GM23338 (cell line): ENCODE measurements around the gene NEIL3. TPM values are rescaled to one million over a fixed set of nuclear protein-coding genes. Genes with fewer than 3 reads are reported as not detected.

Experiments used
- ATAC-seq: fragments of 200-7000 bp; cut with Tn5 transposase; 3 replicates; pipeline ENCODE4 v1.9.1; 2020
- DNase-seq: peaks from one replicate; pipeline ENCODE4 v3.0.0-alpha.2; 2015; ENCODE audit warnings: low spot score
- H2AFZ ChIP-seq: fragments of 200-600 bp; sonication (generic); 2 replicates; pipeline ENCODE4 v1.8.0; 2016; ENCODE audit warnings: antibody characterized with exemption, mild to moderate bottlenecking, moderate library complexity
- H3F3A ChIP-seq: fragments of 200-600 bp; sonication (generic); replicated peaks from 2 replicates; pipeline ENCODE4 v1.8.0; 2017; ENCODE audit warnings: antibody characterized with exemption, mixed run types, low read depth
- H3K27ac ChIP-seq: fragments of 200-600 bp; sonication (generic); 2 replicates; pipeline ENCODE4 v1.6.1; 2016; ENCODE audit warnings: low read depth
- H3K27me3 ChIP-seq: fragments of 200-600 bp; sonication (generic); 2 replicates; pipeline ENCODE4 v1.8.0; 2016; ENCODE audit warnings: mild to moderate bottlenecking, mixed run types, moderate library complexity; ENCODE audit not compliant: insufficient read depth
- H3K36me3 ChIP-seq: fragments of 200-600 bp; sonication (generic); 2 replicates; pipeline ENCODE4 v1.8.0; 2016; ENCODE audit warnings: mild to moderate bottlenecking; ENCODE audit not compliant: insufficient read depth
- H3K4me1 ChIP-seq: fragments of 200-600 bp; sonication (generic); 2 replicates; pipeline ENCODE4 v1.8.0; 2016; ENCODE audit warnings: mild to moderate bottlenecking, moderate library complexity; ENCODE audit not compliant: insufficient read depth
- H3K4me2 ChIP-seq: fragments of 200-600 bp; sonication (generic); 2 replicates; pipeline ENCODE4 v1.7.1; 2017; ENCODE audit warnings: mixed run types
- H3K4me3 ChIP-seq: fragments of 200-600 bp; sonication (generic); 2 replicates; pipeline ENCODE4 v1.6.1; 2016; ENCODE audit warnings: mixed run types
- H3K79me2 ChIP-seq: fragments of 200-600 bp; sonication (generic); replicated peaks from 2 replicates; pipeline ENCODE4 v1.8.0; 2017; ENCODE audit warnings: mild to moderate bottlenecking; ENCODE audit not compliant: insufficient read depth
- H3K9me2 ChIP-seq: fragments of 200-600 bp; sonication (generic); 2 replicates; pipeline ENCODE4 v1.8.0; 2017; ENCODE audit not compliant: insufficient read depth
- H4K20me1 ChIP-seq: fragments of 200-600 bp; sonication (generic); replicated peaks from 2 replicates; pipeline ENCODE4 v1.8.0; 2017; ENCODE audit warnings: mild to moderate bottlenecking; ENCODE audit not compliant: insufficient read depth
- H3K27ac Mint-ChIP-seq: 2 replicates; pipeline ENCODE4 v1.8.0; 2020; ENCODE audit warnings: inconsistent platforms, mild to moderate bottlenecking, moderate library complexity, mixed read lengths
- H3K27me3 Mint-ChIP-seq: 3 replicates; pipeline ENCODE4 v1.8.0; 2022; ENCODE audit warnings: low read depth, mild to moderate bottlenecking, moderate library complexity, mixed read lengths, inconsistent platforms; ENCODE audit not compliant: insufficient read depth, poor library complexity
- H3K36me3 Mint-ChIP-seq: 3 replicates; pipeline ENCODE4 v1.8.0; 2021; ENCODE audit warnings: low read depth, mild to moderate bottlenecking, inconsistent platforms, moderate library complexity, mixed read lengths
- H3K4me1 Mint-ChIP-seq: 3 replicates; pipeline ENCODE4 v1.8.0; 2020; ENCODE audit warnings: mild to moderate bottlenecking, inconsistent platforms, mixed read lengths
- H3K4me3 Mint-ChIP-seq: 3 replicates; pipeline ENCODE4 v1.8.0; 2021; ENCODE audit warnings: moderate library complexity, mild to moderate bottlenecking, inconsistent platforms, mixed read lengths
- H3K9me3 Mint-ChIP-seq: 3 replicates; pipeline ENCODE4 v1.8.0; 2020; ENCODE audit warnings: moderate library complexity, mild to moderate bottlenecking, inconsistent platforms, mixed read lengths
- CREB1 ChIP-seq: fragments of 250-450 bp; sonication (Bioruptor Pico); IDR thresholded peaks from 2 replicates; pipeline ENCODE4 v1.5.0; 2020; ENCODE audit warnings: low read depth, mild to moderate bottlenecking, moderate library complexity
- EZH2 ChIP-seq: fragments of 200-600 bp; sonication (generic); IDR thresholded peaks from one replicate; pipeline ENCODE4 v1.8.0; 2017; ENCODE audit warnings: antibody characterized with exemption, mild to moderate bottlenecking, low read depth; ENCODE audit not compliant: unreplicated experiment
- EZH2phosphoT487 ChIP-seq: fragments of 200-600 bp; sonication (generic); IDR thresholded peaks from one replicate; pipeline ENCODE4 v1.8.1; 2018; ENCODE audit warnings: antibody characterized with exemption; ENCODE audit not compliant: unreplicated experiment
- JUNB ChIP-seq: IDR thresholded peaks from one replicate; pipeline ENCODE4 v1.6.1; 2016; ENCODE audit warnings: antibody characterized with exemption; ENCODE audit not compliant: unreplicated experiment
- NANOG ChIP-seq: IDR thresholded peaks from 2 replicates; pipeline ENCODE4 v1.6.1; 2016; ENCODE audit warnings: antibody characterized with exemption, borderline replicate concordance
- POLR2AphosphoS5 ChIP-seq: IDR thresholded peaks from 2 replicates; pipeline ENCODE4 v1.6.1; 2016; ENCODE audit warnings: antibody characterized with exemption, low read depth
- STAT1 ChIP-seq: IDR thresholded peaks from one replicate; pipeline ENCODE4 v1.6.1; 2016; ENCODE audit warnings: antibody characterized with exemption; ENCODE audit not compliant: unreplicated experiment
- ZNF114 ChIP-seq: fragments of 250-450 bp; sonication (Bioruptor Pico); IDR thresholded peaks from 2 replicates; pipeline ENCODE4 v1.5.0; 2020; ENCODE audit warnings: mild to moderate bottlenecking, moderate library complexity
- ZNF331 ChIP-seq: fragments of 250-450 bp; sonication (Bioruptor Pico); IDR thresholded peaks from 2 replicates; pipeline ENCODE4 v1.5.0; 2020; ENCODE audit warnings: low read depth, mild to moderate bottlenecking, moderate library complexity
- polyA plus RNA-seq: library from polyadenylated mRNA; unstranded; fragments of >200 nt; fragmentation: Nextera tagmentation; extraction: Ambion mirVana; gene quantifications from 2 replicates; pipeline ENCODE4 v1.2.1, GENCODE V29; 2016
- total RNA-seq: library from RNA; depleted of rRNA; stranded (reverse); fragments of >200 nt; shearing (Covaris generic); gene quantifications from 2 replicates; pipeline ENCODE4 v1.2.3, GENCODE V29; 2014
- TF ChIP-seq, protein P1 (sequence below): fragments of 250-450 bp; sonication (Bioruptor Pico); IDR thresholded peaks from 2 replicates; pipeline ENCODE4 v1.5.0; 2020; ENCODE audit warnings: mild to moderate bottlenecking, moderate library complexity
- TF ChIP-seq, protein P2 (sequence below), 2 experiments: fragments of 200-600 bp in 1 of 2; sonication (generic) in 1 of 2; conservative IDR thresholded peaks; 2 replicates each; pipeline versions ENCODE4 v1.5.1 to v1.6.1; 2016 to 2017; ENCODE audit warnings: antibody characterized with exemption in 2 of 2, low read depth in 2 of 2, mild to moderate bottlenecking in 2 of 2, moderate library complexity in 1 of 2
- TF ChIP-seq, protein P3 (sequence below): IDR thresholded peaks from 2 replicates; pipeline ENCODE4 v1.6.1; 2016; ENCODE audit warnings: antibody characterized with exemption
- TF ChIP-seq, protein P4 (sequence below): IDR thresholded peaks from one replicate; pipeline ENCODE4 v1.6.1; 2018; ENCODE audit warnings: antibody characterized with exemption; ENCODE audit not compliant: unreplicated experiment

The NEIL3 gene
- total and polyA plus RNA-seq, 2 experiments from 2014 or later, result 11.8 to 15.4 TPM

DNA sequence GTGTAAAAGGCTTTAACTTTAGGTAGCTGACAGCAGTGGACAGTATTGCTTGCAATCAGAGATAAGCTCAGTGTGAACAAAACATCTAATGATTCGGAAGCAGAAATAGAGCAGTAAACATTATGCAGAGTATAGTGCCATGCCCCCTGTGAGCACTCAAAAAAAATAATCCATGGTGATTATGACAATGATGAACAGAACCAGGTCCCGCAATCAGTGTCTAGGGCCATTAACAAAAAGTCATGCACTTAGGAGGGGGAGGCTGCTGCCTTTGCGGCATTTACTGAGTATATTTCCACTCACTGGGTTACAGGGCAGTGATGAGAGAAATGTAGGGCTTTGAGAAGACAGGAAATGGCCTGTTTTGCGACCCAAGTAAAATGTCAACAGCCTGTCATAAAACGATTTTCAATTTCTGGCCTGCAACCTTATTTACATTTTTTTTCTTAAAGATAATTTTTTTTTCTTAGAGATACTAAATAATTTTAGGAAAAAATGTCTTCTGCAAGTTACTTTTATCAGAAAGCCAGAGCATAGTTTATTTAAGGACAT lies 27.3 kb upstream of the NEIL3 start:
- H3K36me3 Mint-ChIP-seq, result no peaks in the 10 kb centered on the region
- H3F3A ChIP-seq, result no peaks in the 10 kb centered on the region
- H3K27ac ChIP-seq, result no peak overlapping the region
- H3K27me3 ChIP-seq, result no peaks in the 10 kb centered on the region
- no peaks in the 10 kb centered on the region for H3K9me2 ChIP-seq
- H3K27ac Mint-ChIP-seq, result no peak overlapping the region
- DNase-seq, result no peak
- no peaks in the 10 kb centered on the region for H3K4me1 Mint-ChIP-seq
- H3K79me2 ChIP-seq, result no peaks in the 10 kb centered on the region
- no peak overlapping the region for H2AFZ ChIP-seq
- H3K4me2 ChIP-seq, result no peak overlapping the region
- no peaks in the 10 kb centered on the region for H3K36me3 ChIP-seq
- no peak overlapping the region for H3K4me3 Mint-ChIP-seq
- ATAC-seq, result no peak
- H3K4me3 ChIP-seq, result no peak overlapping the region
- H3K4me1 ChIP-seq, result no peaks in the 10 kb centered on the region
- H3K27me3 Mint-ChIP-seq, result no peaks in the 10 kb centered on the region
- TF ChIP-seq, protein P1, sequence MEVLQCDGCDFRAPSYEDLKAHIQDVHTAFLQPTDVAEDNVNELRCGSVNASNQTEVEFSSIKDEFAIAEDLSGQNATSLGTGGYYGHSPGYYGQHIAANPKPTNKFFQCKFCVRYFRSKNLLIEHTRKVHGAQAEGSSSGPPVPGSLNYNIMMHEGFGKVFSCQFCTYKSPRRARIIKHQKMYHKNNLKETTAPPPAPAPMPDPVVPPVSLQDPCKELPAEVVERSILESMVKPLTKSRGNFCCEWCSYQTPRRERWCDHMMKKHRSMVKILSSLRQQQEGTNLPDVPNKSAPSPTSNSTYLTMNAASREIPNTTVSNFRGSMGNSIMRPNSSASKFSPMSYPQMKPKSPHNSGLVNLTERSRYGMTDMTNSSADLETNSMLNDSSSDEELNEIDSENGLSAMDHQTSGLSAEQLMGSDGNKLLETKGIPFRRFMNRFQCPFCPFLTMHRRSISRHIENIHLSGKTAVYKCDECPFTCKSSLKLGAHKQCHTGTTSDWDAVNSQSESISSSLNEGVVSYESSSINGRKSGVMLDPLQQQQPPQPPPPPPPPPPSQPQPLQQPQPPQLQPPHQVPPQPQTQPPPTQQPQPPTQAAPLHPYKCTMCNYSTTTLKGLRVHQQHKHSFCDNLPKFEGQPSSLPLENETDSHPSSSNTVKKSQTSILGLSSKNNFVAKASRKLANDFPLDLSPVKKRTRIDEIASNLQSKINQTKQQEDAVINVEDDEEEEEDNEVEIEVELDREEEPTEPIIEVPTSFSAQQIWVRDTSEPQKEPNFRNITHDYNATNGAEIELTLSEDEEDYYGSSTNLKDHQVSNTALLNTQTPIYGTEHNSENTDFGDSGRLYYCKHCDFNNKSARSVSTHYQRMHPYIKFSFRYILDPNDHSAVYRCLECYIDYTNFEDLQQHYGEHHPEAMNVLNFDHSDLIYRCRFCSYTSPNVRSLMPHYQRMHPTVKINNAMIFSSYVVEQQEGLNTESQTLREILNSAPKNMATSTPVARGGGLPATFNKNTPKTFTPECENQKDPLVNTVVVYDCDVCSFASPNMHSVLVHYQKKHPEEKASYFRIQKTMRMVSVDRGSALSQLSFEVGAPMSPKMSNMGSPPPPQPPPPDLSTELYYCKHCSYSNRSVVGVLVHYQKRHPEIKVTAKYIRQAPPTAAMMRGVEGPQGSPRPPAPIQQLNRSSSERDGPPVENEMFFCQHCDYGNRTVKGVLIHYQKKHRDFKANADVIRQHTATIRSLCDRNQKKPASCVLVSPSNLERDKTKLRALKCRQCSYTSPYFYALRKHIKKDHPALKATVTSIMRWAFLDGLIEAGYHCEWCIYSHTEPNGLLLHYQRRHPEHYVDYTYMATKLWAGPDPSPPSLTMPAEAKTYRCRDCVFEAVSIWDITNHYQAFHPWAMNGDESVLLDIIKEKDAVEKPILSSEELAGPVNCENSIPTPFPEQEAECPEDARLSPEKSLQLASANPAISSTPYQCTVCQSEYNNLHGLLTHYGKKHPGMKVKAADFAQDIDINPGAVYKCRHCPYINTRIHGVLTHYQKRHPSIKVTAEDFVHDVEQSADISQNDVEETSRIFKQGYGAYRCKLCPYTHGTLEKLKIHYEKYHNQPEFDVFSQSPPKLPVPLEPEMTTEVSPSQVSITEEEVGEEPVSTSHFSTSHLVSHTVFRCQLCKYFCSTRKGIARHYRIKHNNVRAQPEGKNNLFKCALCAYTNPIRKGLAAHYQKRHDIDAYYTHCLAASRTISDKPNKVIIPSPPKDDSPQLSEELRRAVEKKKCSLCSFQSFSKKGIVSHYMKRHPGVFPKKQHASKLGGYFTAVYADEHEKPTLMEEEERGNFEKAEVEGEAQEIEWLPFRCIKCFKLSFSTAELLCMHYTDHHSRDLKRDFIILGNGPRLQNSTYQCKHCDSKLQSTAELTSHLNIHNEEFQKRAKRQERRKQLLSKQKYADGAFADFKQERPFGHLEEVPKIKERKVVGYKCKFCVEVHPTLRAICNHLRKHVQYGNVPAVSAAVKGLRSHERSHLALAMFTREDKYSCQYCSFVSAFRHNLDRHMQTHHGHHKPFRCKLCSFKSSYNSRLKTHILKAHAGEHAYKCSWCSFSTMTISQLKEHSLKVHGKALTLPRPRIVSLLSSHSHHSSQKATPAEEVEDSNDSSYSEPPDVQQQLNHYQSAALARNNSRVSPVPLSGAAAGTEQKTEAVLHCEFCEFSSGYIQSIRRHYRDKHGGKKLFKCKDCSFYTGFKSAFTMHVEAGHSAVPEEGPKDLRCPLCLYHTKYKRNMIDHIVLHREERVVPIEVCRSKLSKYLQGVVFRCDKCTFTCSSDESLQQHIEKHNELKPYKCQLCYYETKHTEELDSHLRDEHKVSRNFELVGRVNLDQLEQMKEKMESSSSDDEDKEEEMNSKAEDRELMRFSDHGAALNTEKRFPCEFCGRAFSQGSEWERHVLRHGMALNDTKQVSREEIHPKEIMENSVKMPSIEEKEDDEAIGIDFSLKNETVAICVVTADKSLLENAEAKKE (CRISPR knock-in tag), result no peak
- TF ChIP-seq, protein P2, sequence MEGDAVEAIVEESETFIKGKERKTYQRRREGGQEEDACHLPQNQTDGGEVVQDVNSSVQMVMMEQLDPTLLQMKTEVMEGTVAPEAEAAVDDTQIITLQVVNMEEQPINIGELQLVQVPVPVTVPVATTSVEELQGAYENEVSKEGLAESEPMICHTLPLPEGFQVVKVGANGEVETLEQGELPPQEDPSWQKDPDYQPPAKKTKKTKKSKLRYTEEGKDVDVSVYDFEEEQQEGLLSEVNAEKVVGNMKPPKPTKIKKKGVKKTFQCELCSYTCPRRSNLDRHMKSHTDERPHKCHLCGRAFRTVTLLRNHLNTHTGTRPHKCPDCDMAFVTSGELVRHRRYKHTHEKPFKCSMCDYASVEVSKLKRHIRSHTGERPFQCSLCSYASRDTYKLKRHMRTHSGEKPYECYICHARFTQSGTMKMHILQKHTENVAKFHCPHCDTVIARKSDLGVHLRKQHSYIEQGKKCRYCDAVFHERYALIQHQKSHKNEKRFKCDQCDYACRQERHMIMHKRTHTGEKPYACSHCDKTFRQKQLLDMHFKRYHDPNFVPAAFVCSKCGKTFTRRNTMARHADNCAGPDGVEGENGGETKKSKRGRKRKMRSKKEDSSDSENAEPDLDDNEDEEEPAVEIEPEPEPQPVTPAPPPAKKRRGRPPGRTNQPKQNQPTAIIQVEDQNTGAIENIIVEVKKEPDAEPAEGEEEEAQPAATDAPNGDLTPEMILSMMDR (conservative IDR thresholded peaks at IDR 0.05; ENCODE audit: low read depth in 2 of 2), result no peak
- TF ChIP-seq NANOG, result no peak
- no peak for TF ChIP-seq EZH2phosphoT487
- no peak for TF ChIP-seq POLR2AphosphoS5
- no peak for TF ChIP-seq EZH2
- TF ChIP-seq CREB1 (CRISPR knock-in tag), result no peak
- TF ChIP-seq JUNB, result no peak
- TF ChIP-seq, protein P3, sequence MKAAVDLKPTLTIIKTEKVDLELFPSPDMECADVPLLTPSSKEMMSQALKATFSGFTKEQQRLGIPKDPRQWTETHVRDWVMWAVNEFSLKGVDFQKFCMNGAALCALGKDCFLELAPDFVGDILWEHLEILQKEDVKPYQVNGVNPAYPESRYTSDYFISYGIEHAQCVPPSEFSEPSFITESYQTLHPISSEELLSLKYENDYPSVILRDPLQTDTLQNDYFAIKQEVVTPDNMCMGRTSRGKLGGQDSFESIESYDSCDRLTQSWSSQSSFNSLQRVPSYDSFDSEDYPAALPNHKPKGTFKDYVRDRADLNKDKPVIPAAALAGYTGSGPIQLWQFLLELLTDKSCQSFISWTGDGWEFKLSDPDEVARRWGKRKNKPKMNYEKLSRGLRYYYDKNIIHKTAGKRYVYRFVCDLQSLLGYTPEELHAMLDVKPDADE, result no peak
- TF ChIP-seq, protein P4, sequence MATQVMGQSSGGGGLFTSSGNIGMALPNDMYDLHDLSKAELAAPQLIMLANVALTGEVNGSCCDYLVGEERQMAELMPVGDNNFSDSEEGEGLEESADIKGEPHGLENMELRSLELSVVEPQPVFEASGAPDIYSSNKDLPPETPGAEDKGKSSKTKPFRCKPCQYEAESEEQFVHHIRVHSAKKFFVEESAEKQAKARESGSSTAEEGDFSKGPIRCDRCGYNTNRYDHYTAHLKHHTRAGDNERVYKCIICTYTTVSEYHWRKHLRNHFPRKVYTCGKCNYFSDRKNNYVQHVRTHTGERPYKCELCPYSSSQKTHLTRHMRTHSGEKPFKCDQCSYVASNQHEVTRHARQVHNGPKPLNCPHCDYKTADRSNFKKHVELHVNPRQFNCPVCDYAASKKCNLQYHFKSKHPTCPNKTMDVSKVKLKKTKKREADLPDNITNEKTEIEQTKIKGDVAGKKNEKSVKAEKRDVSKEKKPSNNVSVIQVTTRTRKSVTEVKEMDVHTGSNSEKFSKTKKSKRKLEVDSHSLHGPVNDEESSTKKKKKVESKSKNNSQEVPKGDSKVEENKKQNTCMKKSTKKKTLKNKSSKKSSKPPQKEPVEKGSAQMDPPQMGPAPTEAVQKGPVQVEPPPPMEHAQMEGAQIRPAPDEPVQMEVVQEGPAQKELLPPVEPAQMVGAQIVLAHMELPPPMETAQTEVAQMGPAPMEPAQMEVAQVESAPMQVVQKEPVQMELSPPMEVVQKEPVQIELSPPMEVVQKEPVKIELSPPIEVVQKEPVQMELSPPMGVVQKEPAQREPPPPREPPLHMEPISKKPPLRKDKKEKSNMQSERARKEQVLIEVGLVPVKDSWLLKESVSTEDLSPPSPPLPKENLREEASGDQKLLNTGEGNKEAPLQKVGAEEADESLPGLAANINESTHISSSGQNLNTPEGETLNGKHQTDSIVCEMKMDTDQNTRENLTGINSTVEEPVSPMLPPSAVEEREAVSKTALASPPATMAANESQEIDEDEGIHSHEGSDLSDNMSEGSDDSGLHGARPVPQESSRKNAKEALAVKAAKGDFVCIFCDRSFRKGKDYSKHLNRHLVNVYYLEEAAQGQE, result no peak
- TF ChIP-seq ZNF114 (CRISPR knock-in tag), result no peak
- no peak for TF ChIP-seq ZNF331 (CRISPR knock-in tag)
- no peak for TF ChIP-seq STAT1
- no peaks in the 10 kb centered on the region for H4K20me1 ChIP-seq
- H3K9me3 Mint-ChIP-seq, result no peaks in the 10 kb centered on the region
